Neural progenitor cell (in vitro differentiated cells): ENCODE measurements around the gene KIF26A.

ENCODE experiments used
- EZH2phosphoT487 ChIP-seq: fragments of 200-600 bp; sonication (generic); IDR thresholded peaks from 2 replicates; pipeline ENCODE4 v1.6.1; 2017; ENCODE audit warnings: antibody characterized with exemption
- TF ChIP-seq, protein P1 (sequence below): fragments of 200-600 bp; sonication (generic); IDR thresholded peaks from 2 replicates; pipeline ENCODE4 v1.5.1; 2017; ENCODE audit warnings: antibody characterized with exemption, mild to moderate bottlenecking

- no peak for TF ChIP-seq EZH2phosphoT487
- TF ChIP-seq, protein P1, sequence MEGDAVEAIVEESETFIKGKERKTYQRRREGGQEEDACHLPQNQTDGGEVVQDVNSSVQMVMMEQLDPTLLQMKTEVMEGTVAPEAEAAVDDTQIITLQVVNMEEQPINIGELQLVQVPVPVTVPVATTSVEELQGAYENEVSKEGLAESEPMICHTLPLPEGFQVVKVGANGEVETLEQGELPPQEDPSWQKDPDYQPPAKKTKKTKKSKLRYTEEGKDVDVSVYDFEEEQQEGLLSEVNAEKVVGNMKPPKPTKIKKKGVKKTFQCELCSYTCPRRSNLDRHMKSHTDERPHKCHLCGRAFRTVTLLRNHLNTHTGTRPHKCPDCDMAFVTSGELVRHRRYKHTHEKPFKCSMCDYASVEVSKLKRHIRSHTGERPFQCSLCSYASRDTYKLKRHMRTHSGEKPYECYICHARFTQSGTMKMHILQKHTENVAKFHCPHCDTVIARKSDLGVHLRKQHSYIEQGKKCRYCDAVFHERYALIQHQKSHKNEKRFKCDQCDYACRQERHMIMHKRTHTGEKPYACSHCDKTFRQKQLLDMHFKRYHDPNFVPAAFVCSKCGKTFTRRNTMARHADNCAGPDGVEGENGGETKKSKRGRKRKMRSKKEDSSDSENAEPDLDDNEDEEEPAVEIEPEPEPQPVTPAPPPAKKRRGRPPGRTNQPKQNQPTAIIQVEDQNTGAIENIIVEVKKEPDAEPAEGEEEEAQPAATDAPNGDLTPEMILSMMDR = no peak
Measured at GRCh38 chr14:104099096-104100041, 39.0 kb upstream of the KIF26A start.
